AG10803 (cell line): ENCODE results near the gene SYCN.

Experiments
- DNase-seq: peaks from one replicate; pipeline ENCODE4 v3.0.0; 2010; ENCODE audit warnings: low read depth
- H3K4me3 ChIP-seq: 2 replicates; pipeline ENCODE4 v1.5.1; 2011; ENCODE audit warnings: mild to moderate bottlenecking, low read length, control low read depth
- TF ChIP-seq, protein P1 (sequence below): conservative IDR thresholded peaks from 2 replicates; pipeline ENCODE4 v1.5.1; 2011; ENCODE audit warnings: mild to moderate bottlenecking, low read length, control low read depth, inconsistent platforms

SYCN gene

DNA sequence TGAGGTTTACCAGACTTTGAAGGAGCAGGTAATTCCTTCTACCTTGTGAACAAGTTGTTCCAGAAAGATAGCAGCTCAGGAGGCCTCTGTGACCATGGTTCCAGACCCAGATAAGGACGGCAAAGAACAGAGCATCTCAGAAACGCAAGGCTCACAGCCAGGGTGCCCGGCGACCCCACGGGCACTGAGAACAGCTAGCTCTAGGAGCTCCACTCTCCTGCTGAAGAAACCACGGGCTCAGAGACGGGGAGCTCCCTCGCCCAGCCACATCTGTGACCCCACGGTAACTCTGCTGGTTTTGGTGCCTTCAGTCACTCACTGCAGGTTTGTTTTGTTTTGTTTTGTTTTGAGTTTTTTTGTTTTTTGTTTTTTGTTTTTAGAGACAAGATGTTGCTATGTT lies 23.3 kb downstream of the SYCN start:
- no peak for DNase-seq

GRCh38 chr19:39179754-39180153 lies 24.3 kb downstream of the SYCN start:
- TF ChIP-seq, protein P1, sequence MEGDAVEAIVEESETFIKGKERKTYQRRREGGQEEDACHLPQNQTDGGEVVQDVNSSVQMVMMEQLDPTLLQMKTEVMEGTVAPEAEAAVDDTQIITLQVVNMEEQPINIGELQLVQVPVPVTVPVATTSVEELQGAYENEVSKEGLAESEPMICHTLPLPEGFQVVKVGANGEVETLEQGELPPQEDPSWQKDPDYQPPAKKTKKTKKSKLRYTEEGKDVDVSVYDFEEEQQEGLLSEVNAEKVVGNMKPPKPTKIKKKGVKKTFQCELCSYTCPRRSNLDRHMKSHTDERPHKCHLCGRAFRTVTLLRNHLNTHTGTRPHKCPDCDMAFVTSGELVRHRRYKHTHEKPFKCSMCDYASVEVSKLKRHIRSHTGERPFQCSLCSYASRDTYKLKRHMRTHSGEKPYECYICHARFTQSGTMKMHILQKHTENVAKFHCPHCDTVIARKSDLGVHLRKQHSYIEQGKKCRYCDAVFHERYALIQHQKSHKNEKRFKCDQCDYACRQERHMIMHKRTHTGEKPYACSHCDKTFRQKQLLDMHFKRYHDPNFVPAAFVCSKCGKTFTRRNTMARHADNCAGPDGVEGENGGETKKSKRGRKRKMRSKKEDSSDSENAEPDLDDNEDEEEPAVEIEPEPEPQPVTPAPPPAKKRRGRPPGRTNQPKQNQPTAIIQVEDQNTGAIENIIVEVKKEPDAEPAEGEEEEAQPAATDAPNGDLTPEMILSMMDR, result no peak
- H3K4me3 ChIP-seq, result no peak overlapping the region
- DNase-seq, result no peak

More for the DNA sequence above, 23.3 kb downstream of the SYCN start:
- TF ChIP-seq, protein P1, result no peak
- H3K4me3 ChIP-seq, result no peak overlapping the region

GRCh38 chr19:39178296-39179006 lies 25.6 kb downstream of the SYCN start:
- H3K4me3 ChIP-seq, result no peak overlapping the region
- DNase-seq, result no peak
- TF ChIP-seq, protein P1, result no peak

DNA sequence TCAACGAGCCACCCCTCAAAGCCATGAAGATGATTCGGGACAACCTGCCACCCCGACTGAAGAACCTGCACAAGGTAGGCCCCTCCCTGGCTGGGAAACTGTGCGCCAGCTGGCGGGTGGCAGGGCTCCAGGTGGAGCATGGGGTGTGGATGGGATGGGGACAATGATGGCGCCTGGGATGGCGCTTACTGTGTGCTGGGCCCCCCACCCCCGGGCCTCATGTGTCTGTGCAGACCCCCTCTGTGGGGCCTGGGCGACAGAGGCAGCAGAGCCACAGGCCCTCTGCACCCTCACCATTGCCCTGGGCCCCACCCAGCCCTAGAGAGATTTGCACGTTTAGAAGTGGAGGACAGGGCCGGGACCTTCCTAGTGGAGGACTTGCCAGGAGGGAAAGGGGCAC lies 26.3 kb downstream of the SYCN start:
- no peak overlapping the region for H3K4me3 ChIP-seq
- no peak for DNase-seq
- TF ChIP-seq, protein P1, result no peak

DNA sequence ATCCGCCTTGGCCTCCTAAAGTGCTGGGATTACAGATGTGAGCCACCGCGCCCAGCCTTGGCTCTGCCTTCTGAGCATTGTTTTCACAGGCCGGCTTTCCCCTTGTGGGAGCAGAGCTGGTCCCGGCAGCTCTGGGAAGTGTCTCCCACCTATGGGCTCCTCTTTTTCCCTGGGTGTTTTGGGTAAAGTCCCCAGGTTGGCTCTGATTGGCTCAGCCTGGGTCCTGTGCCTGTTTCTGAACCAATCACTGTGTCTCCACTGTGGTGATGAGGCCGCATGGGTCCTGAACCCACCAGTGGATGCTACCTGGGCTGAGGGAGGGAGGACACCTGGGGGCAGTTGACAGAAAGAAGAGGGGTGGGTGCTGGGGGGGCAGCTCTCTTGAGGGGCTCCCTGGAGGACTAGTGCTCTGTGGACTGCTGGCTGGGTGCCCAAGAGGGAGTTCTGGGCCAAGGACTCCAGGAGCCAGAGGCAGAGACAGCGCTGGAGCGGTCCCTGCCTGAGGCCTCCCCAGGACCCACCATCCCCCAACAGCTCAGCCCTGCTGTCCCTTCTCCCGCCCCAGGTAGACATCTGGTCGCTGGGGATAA lies 26.9 kb downstream of the SYCN start:
- TF ChIP-seq, protein P1, result no peak
- no peak for DNase-seq
- no peak overlapping the region for H3K4me3 ChIP-seq

DNA sequence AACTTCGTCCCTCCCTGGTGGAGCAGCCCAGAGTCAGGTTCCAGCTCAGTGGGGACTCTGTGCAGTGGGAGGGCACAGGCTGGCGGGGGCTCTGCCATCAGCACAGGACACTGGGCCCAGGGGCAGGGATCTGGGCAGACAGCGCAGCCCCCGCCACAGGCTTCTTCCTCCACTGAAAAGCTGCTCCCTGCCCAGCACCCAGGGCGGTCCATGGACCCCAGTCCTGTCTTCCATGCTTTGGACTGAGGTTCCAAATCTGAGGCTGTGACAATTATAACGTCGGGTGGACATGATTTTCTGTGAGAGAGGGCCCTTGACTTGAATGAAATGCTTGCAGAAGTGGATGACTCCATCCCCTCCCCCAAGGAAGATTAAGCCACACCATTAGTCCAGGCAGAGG lies 28.5 kb downstream of the SYCN start:
- TF ChIP-seq, protein P1, result no peak
- no peak overlapping the region for H3K4me3 ChIP-seq
- no peak for DNase-seq
